Liver (tissue), 3 donors: ENCODE data around the gene MYADML2.

ENCODE experiments used
- EGR1 ChIP-seq, 2 donors: IDR thresholded peaks; 2 replicates each; pipeline ENCODE4 v1.6.1; 2016 to 2018; ENCODE audit warnings: antibody characterized with exemption in 2 of 2, low read depth in 2 of 2
- NR2F2 ChIP-seq: IDR thresholded peaks from 2 replicates; pipeline ENCODE4 v1.6.1; 2016; ENCODE audit warnings: antibody characterized with exemption
- RAD21 ChIP-seq, 2 donors: IDR thresholded peaks; 2 replicates each; pipeline ENCODE4 v1.6.1; 2016; ENCODE audit warnings: antibody characterized with exemption in 2 of 2, mild to moderate bottlenecking in 2 of 2
- RXRA ChIP-seq, 2 donors: IDR thresholded peaks; 2 replicates each; pipeline ENCODE4 v1.6.1; 2017 to 2018; ENCODE audit warnings: antibody characterized with exemption in 2 of 2, mild to moderate bottlenecking in 1 of 2
- SP1 ChIP-seq: IDR thresholded peaks from 2 replicates; pipeline ENCODE4 v1.6.1; 2018; ENCODE audit warnings: antibody characterized with exemption, mild to moderate bottlenecking
- YY1 ChIP-seq: IDR thresholded peaks from 2 replicates; pipeline ENCODE4 v1.6.1; 2016; ENCODE audit warnings: antibody characterized with exemption, mild to moderate bottlenecking
- TF ChIP-seq, protein P1 (sequence below): fragments of 150-350 bp; IDR thresholded peaks from 2 replicates; pipeline ENCODE4 v1.5.1; 2017; ENCODE audit warnings: improper control_type of control experiment, low read depth, low read length; ENCODE audit not compliant: missing input control
- TF ChIP-seq, protein P2 (sequence below): IDR thresholded peaks from 2 replicates; pipeline ENCODE4 v1.6.1; 2016; ENCODE audit warnings: antibody characterized with exemption, mild to moderate bottlenecking
- TF ChIP-seq, protein P3 (sequence below): IDR thresholded peaks from 2 replicates; pipeline ENCODE4 v1.6.1; 2016; ENCODE audit warnings: antibody characterized with exemption
- TF ChIP-seq, protein P4 (sequence below): IDR thresholded peaks from 2 replicates; pipeline ENCODE4 v1.6.1; 2016; ENCODE audit warnings: antibody characterized with exemption
- donor health status: healthy.
- donor health status: healthy.

DNA sequence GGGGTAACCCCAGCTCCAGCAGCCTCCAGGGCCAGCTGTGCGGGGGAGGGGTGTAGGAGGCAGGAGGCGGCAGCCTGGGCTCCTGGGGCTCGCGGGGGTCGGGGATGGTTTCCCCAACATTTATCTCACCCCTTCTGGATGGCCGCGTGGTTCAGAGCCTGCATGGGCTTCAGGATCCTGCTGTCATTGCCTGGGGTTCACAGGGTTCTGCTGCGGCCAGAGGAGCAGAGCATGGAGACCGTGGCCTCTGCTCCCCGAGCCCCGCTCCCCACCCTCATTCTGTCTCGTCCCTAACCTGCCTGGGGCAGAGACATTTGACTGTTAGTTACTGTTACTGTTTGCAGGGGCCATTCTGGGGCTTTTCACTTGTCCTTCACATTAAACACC lies 4.9 kb downstream of the MYADML2 start:
- TF ChIP-seq, protein P1, sequence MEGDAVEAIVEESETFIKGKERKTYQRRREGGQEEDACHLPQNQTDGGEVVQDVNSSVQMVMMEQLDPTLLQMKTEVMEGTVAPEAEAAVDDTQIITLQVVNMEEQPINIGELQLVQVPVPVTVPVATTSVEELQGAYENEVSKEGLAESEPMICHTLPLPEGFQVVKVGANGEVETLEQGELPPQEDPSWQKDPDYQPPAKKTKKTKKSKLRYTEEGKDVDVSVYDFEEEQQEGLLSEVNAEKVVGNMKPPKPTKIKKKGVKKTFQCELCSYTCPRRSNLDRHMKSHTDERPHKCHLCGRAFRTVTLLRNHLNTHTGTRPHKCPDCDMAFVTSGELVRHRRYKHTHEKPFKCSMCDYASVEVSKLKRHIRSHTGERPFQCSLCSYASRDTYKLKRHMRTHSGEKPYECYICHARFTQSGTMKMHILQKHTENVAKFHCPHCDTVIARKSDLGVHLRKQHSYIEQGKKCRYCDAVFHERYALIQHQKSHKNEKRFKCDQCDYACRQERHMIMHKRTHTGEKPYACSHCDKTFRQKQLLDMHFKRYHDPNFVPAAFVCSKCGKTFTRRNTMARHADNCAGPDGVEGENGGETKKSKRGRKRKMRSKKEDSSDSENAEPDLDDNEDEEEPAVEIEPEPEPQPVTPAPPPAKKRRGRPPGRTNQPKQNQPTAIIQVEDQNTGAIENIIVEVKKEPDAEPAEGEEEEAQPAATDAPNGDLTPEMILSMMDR = no peak
- TF ChIP-seq, protein P2, sequence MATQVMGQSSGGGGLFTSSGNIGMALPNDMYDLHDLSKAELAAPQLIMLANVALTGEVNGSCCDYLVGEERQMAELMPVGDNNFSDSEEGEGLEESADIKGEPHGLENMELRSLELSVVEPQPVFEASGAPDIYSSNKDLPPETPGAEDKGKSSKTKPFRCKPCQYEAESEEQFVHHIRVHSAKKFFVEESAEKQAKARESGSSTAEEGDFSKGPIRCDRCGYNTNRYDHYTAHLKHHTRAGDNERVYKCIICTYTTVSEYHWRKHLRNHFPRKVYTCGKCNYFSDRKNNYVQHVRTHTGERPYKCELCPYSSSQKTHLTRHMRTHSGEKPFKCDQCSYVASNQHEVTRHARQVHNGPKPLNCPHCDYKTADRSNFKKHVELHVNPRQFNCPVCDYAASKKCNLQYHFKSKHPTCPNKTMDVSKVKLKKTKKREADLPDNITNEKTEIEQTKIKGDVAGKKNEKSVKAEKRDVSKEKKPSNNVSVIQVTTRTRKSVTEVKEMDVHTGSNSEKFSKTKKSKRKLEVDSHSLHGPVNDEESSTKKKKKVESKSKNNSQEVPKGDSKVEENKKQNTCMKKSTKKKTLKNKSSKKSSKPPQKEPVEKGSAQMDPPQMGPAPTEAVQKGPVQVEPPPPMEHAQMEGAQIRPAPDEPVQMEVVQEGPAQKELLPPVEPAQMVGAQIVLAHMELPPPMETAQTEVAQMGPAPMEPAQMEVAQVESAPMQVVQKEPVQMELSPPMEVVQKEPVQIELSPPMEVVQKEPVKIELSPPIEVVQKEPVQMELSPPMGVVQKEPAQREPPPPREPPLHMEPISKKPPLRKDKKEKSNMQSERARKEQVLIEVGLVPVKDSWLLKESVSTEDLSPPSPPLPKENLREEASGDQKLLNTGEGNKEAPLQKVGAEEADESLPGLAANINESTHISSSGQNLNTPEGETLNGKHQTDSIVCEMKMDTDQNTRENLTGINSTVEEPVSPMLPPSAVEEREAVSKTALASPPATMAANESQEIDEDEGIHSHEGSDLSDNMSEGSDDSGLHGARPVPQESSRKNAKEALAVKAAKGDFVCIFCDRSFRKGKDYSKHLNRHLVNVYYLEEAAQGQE = no peak
- TF ChIP-seq NR2F2 = no peak
- TF ChIP-seq, protein P3, sequence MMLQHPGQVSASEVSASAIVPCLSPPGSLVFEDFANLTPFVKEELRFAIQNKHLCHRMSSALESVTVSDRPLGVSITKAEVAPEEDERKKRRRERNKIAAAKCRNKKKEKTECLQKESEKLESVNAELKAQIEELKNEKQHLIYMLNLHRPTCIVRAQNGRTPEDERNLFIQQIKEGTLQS = no peak
- TF ChIP-seq RXRA (IDR thresholded peaks at IDR 0.05) = no peak
- TF ChIP-seq RAD21 (IDR thresholded peaks at IDR 0.05) = no peak
- no peak for TF ChIP-seq EGR1 (IDR thresholded peaks at IDR 0.05; ENCODE audit: low read depth in 2 of 2)
- no peak for TF ChIP-seq YY1
- TF ChIP-seq, protein P4, sequence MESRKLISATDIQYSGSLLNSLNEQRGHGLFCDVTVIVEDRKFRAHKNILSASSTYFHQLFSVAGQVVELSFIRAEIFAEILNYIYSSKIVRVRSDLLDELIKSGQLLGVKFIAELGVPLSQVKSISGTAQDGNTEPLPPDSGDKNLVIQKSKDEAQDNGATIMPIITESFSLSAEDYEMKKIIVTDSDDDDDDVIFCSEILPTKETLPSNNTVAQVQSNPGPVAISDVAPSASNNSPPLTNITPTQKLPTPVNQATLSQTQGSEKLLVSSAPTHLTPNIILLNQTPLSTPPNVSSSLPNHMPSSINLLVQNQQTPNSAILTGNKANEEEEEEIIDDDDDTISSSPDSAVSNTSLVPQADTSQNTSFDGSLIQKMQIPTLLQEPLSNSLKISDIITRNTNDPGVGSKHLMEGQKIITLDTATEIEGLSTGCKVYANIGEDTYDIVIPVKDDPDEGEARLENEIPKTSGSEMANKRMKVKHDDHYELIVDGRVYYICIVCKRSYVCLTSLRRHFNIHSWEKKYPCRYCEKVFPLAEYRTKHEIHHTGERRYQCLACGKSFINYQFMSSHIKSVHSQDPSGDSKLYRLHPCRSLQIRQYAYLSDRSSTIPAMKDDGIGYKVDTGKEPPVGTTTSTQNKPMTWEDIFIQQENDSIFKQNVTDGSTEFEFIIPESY = no peak
- no peak for TF ChIP-seq SP1
